ENCODE results near the gene MYO3B.

Gene MYO3B, protein sequence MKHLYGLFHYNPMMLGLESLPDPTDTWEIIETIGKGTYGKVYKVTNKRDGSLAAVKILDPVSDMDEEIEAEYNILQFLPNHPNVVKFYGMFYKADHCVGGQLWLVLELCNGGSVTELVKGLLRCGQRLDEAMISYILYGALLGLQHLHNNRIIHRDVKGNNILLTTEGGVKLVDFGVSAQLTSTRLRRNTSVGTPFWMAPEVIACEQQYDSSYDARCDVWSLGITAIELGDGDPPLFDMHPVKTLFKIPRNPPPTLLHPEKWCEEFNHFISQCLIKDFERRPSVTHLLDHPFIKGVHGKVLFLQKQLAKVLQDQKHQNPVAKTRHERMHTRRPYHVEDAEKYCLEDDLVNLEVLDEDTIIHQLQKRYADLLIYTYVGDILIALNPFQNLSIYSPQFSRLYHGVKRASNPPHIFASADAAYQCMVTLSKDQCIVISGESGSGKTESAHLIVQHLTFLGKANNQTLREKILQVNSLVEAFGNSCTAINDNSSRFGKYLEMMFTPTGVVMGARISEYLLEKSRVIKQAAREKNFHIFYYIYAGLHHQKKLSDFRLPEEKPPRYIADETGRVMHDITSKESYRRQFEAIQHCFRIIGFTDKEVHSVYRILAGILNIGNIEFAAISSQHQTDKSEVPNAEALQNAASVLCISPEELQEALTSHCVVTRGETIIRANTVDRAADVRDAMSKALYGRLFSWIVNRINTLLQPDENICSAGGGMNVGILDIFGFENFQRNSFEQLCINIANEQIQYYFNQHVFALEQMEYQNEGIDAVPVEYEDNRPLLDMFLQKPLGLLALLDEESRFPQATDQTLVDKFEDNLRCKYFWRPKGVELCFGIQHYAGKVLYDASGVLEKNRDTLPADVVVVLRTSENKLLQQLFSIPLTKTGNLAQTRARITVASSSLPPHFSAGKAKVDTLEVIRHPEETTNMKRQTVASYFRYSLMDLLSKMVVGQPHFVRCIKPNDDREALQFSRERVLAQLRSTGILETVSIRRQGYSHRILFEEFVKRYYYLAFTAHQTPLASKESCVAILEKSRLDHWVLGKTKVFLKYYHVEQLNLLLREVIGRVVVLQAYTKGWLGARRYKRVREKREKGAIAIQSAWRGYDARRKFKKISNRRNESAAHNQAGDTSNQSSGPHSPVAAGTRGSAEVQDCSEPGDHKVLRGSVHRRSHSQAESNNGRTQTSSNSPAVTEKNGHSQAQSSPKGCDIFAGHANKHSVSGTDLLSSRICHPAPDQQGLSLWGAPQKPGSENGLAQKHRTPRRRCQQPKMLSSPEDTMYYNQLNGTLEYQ (N-terminal part only)

DNA sequence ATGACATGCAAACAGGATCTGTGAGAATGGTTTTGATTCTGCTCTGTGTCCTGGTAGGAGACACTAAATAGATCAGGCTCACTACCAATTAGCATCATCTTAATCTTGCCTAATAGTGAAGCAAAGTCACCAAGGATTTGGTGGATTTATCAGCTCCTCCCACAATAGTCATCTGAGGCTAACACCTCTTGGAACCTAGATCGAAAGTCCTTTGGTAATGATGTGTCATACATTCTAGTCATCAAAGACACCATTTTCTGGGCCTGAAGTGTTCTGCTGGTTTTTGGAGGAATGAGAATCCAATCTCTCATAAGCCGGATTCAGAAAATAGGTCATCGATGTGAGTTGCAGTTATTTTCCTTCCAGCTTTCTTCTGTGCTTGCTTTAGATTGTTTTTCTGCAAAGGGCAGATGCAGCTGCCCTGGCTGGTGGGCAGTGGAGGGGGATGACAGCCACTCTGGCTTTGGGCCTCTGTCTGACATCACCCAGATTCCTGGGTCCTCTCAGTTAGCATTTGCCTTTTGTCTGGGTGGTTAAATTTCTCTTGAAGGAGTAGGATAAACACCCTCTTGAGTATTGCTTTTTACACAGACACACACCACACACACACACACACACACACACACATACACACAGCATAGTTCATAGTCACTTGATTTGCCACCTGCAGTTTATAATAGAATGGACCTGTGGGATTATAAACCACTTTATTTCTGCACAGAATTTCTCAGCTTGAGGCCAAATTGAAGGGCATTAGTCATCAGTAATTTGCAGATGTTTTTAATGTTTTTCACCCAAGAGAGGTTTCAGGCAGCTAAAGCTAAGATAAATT, at the start of gene MYO3B:
TSS of gene MYO3B (plus strand) at position 198 of the 832 bp plus-strand sequence. CDS start at position 339, 141 bp downstream.
- in situ Hi-C loops (cut with MboI; ENCODE audit: low sequenced_read_pairs), result no loop called here

DNA sequence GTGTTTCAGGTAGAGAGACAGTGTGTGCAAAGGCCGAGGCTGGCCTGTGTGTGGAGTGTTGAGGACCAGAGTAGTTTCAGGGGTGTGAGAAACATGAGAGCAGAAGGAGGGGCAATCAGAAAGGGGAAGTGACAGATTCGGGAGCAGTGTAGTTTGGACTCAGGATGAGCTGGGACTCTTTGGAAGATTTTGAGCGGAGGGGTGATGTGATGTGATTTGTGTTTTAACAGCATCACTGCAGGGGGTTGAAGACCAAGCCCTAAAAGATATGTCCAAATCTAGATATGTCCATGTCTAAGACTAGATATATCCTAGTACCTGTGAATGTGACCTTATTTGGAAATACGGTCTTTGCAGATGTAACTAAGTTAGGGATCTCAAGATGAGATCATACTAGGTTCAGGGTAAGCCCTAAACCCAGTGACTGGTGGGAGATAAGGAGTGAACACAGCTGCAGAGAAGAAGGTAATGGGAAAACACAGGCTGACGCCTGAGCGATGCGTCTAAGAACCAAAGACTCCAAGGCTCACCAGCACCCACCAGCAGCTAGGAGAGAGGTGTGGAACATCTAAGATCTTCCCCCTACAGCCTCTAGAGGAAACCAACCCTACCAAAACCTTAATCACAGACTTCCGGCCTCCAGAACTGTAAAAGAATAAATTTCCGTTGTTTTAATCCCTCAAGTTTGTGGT, 38.5 kb upstream of the MYO3B start:
- in situ Hi-C loops (cut with MboI; ENCODE audit: low sequenced_read_pairs), result no loop called here

DNA sequence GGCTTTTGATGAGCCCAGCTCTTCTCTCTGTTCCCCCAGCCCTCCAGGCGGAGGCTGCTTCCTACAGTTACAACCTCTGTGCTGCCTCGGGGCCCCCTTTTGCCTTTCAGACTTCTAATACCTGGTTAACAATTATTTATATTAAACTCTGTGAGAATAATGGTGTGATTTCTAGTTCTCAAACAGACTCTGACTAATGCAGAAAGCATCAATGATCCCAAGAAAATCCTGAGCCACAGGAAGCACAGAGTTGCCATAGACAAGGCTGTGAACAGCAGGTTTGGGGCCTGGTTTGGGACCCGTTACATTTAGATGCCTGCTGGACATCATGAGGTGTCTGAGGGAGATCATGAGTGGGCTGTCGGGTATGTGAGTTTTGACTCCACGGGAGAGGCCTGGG, 37.4 kb upstream of the MYO3B start:
- in situ Hi-C loops (cut with MboI; ENCODE audit: low sequenced_read_pairs), result no loop called here

DNA sequence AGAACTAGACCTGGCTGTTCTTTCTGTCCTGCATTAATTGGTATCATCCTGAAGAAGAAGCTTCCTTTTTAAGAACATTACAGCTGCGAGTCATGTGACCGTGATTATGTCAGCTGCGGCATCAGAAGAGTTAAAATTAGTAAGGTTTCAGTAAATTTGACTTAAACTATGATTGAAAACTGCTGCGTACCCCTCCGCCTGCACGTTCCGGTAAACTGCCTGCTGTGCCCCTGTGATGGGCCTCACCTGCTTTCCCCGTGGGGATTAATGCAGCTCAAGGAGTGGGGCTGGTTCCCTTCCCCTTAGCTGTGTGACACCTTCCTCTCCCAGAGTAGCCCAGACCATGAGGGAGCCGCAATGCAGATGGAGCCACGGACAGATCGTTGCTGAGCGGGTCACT, 36.1 kb upstream of the MYO3B start:
- in situ Hi-C loops (cut with MboI; ENCODE audit: low sequenced_read_pairs), result no loop called here

DNA sequence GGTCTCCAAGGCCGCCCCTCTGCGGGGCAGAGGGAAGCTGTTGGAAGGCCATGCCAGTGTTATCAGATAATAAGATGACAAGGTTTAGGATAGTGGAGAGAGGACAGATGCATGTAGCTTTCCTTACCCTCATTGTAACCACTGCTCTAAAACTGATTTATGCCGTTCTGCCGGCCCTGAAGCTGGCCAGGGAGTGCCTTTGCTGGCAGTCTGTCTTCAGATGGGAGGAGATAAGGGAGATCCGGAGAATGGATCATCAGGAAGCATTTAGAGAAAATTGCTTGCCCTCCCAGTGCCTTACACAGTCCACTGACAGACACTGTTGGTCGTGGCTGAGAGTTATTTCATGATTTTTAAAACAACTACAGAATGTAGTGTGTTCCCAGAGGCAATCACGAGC, 35.4 kb upstream of the MYO3B start:
- in situ Hi-C loops (cut with MboI; ENCODE audit: low sequenced_read_pairs), result no loop called here

DNA sequence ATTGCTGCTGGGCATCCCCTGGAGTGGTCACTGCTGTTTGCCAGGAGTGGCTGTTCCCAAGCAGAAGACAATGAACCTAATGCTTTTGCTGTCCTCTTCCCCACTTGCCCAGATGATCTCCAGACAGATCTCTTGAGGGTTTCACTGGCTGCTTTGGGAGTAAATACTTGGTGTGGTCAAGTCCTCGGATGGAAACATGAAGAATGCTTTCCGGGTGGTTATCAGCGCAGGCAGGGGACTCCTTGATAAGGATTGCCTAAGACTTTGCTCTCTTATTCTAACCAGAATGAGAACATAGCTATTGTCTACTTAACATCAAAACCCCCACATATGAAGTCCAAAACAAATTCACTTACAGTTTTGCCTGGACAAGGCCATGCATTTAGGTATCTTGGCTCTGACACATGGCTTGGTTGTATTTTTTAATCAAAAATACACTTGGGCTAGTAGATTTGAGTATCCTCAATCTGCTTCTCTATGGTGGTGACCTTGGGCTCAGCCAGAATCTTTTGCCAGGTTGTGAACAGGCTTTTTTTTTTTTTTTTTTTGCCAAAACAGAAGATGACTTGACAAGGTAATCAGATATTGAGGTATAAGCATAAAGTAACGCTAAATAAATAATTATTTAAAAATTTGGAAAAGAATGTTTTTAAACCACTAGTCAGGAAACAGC, 34.8 kb upstream of the MYO3B start:
- in situ Hi-C loops (cut with MboI; ENCODE audit: low sequenced_read_pairs), result no loop called here

DNA sequence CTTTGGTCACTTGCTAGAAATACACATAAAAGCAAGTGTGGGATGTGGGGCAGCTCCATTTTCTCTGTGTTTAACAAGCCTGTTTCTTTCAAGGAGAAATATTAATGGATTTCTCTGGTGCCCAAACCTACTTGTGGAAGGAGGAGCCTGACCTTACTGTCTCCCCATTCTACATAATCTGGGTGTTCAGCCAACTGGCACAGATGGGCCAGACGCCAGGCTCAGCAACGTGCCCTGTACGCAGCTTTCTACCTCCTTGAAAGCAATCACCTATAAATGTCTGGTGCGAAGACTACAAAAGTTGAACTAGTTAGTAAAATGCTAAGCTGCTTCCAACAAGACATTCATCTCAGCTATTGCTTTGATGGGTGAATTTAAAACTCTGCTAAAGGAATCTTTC, 33.2 kb upstream of the MYO3B start:
- in situ Hi-C loops (cut with MboI; ENCODE audit: low sequenced_read_pairs), result no loop called here

DNA sequence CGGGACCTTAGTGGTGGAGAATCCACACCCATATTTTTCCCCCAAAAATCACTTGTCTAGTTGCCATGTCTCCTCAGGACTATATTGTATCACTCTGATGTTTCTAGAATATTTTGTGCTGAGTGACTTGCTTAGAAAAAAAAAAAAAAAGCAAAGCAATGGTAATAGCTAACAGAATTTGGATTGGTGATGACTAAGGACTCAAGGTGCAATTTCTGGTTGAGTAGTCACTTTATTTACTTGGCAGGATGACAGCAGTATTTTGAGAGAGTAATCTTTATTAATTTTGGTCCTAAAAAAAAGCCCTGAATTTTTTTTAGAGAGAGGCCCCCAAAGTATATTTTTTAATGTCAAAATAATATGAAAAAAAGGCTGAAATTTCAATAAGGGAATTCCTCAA, 32.8 kb upstream of the MYO3B start:
- in situ Hi-C loops (cut with MboI; ENCODE audit: low sequenced_read_pairs), result no loop called here

DNA sequence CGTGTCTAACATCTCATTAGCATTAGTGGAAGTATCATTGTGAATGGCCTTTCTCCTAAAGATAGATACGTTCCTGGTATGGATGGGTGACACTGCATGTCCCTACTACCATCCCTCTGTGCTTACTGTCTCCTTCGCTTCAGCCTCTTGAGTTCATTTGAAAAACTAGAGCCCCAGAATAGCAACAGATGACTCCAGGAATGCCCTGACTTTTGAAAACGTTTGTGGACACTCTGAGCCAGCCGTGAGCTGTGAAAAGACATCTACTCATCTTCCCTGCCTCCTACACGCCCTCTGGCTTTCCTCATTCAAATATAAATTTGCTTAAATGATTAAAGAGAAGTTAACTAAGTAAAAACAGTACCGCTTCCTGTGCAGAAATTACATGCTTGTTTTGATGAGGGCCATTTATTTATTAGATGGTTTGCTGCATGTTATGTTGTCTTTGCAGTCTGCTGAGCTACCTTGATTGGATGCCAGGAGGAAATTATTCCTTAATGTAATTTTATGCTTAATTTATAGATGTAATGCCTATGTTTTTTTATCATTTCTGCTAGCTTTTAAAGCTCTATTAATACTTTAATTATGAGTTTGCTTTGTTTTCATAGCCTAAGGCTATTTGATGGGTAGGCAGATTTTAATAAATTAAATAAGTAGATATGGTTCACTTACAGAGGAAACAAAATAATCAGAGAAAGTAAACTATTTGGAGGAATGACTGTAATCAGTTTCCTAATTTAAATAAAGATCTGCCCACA, 32.1 kb upstream of the MYO3B start:
- in situ Hi-C loops (cut with MboI; ENCODE audit: low sequenced_read_pairs), result no loop called here

DNA sequence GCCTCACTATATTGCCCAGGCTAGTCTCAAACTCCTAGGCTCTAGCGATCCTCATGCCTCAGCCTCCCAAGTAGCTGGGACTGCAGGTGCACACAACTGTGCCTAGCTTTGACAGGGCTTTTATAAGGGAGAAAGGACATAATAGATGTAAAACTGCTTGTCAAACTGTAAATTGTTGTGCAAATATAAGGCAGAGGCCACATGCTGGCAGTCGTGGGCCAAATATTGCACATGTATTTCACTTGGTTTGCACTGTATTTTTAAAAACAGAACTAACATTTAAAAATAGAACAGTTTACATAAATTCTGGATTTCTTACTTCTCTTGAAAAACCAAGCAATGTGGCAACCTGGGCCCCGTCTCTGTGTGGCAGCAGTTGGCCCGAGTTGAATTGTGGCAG, 31.2 kb upstream of the MYO3B start:
- in situ Hi-C loops (cut with MboI; ENCODE audit: low sequenced_read_pairs), result no loop called here

DNA sequence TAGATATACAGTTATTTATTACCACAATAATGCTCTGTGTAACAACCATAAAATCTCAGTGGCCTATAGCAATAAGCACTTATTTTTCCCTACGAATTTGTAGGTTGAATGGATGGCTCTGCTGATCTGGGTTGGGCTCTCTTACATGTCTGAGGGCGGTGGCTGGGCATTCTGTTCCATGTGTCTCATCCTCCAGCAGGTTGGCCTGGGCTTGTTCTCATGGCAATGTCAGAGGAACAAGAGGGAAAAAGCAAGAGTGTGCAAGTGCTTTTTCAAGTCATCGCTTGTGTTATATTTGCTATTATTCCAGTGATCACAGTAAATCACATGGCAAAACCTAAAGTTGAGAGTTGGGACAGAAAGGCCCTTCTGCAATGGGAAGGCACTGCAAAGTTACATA, 30.4 kb upstream of the MYO3B start:
- in situ Hi-C loops (cut with MboI; ENCODE audit: low sequenced_read_pairs), result no loop called here

DNA sequence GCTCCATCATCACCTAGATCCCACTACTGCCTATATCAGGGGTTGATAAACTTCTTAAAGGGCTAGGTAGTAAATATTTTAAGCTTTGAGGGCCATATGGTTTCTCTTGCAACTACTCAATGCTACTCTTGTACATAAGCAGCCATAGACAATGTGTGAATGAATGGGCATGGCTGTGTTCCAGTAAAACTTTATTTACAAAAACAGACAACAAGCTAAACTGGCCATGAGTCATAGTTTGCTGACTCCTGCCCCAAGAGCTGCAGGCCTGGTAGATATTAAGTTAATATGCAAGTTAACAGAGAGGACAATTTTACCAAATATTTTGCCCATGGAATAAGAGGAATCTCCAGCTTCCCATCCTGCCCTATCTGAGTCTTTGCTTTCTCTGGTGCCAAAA, 29.8 kb upstream of the MYO3B start:
- in situ Hi-C loops (cut with MboI; ENCODE audit: low sequenced_read_pairs), result no loop called here

DNA sequence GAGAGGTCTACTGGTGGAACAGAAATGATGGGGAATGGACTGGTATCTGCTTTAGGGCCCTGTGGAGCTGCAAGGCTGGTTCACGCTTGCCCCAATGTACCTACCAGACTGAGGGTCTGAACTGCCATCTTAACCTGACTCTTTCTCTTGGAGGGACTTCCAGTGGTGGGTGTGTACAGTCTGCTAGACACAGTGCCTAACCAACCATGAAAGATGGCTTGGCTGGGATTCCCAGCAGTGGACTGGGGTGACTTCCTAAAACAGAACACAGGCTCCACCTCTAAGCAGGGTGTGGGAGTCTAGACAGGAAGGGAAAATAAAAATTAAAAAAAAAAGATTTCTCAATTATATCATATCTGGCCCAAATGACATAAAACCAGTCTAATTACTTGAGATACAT, 25.5 kb upstream of the MYO3B start:
- in situ Hi-C loops (cut with MboI; ENCODE audit: low sequenced_read_pairs), result no loop called here

DNA sequence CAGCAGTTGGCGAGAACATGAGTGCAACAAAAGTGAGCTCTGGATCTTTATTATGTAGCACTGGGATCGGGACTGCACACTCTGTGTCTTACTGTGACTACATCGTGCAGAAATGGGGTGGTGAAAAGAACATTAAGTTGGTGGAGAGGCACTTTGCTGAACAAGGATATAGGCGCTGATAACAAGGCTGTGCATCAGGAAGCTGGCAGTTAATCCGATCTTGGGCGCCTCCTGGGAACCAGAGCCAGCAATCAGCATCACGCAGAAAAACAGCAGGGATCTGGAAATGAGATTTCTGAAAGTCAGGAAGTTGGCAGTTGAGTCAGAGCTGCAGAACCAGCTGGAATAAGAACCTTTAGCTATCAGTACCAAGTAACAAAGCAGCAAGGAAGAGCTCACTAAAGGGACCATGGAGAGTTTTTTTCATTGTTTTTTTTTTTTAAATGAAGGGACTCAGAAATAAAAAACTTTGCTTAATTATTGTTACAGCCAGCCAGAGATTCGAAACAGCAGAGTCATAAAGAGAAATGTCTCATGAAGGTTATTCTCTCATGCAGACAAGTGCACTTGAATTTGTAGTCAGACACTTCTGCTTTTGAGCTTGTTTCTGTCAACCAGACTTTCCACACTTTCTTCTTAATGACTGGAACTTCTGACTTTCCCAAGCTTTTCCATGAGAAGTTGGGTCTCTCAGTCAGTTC, 22.8 kb upstream of the MYO3B start:
- in situ Hi-C loops (cut with MboI; ENCODE audit: low sequenced_read_pairs), result no loop called here

DNA sequence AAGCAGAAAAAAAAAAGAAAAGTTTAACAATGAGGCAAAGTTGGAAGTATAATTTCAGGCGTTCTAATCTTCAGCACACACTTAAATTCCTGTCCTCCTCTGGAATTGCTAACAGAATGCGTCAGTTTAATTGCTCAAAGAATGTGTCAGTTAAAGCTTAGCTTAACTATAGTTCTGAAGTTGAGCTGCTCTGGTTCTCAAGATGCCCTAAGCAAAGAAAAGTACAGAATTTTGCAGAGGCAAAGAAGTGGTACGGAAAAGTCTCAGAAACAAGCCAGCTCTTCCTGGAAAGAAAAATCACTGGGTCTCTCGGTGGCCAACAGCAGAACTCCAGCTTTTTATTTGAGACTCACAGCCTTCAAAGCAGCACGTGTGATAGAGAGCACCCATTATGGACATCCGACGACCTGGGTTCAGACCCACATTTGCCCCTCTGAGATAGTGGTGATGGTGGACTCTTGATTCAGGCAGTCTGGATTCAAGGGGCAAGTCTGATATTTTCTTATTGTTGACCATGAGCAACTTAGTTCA, 22.2 kb upstream of the MYO3B start:
- in situ Hi-C loops (cut with MboI; ENCODE audit: low sequenced_read_pairs), result no loop called here

DNA sequence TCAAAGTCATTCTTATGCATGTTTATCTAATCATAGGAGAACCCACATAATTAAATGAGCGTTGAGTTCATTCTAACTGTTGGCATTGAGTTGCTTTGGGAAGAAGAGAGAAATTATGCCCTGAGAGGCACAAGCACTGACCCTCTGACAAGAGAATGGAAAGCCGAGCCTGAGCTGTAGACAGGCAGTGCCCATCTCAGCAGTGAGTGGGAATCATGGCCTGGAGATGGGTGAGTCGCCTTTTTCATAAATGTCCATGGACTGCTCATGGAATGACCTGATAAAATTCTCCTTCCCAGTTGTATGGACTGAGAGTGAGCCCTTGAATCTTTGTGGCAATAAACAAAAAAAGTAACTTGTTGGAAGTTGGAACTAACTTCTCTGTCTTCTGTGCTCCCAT, 21.4 kb upstream of the MYO3B start:
- in situ Hi-C loops (cut with MboI; ENCODE audit: low sequenced_read_pairs), result no loop called here

DNA sequence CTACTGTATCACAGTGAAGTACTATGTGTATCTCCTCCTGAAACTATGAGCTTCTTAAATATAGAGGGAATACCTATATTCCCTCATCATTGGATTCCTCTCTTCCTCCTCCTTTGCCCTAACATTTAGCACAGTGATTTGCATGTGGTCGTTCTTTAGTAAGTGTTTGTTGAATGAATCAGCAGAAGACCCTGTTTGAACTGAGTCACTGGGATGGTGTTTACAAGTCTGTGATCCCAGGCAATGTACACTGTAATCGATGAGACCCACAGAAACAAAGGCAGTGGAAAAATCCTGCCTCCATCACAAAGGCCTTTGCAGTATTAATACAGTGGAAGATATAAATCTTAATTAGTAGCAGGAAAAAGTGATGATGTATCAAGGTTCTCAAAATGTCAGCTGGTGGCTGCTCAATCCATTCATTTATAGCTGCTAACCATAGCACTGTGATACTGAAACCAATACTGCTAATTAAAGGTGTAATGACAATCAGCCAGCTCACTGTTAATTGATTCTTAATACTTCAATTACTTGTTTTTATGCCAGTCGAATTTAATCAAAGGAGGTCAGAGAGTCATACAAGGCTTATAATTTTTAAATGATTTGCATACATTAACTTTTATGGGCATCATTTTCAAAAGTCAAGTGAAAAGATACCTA, 20.8 kb upstream of the MYO3B start:
- in situ Hi-C loops (cut with MboI; ENCODE audit: low sequenced_read_pairs), result no loop called here
